ENCODE data around the gene GPANK1. TPM values are rescaled to one million over a fixed set of nuclear protein-coding genes. Genes with fewer than 3 reads are reported as not detected.

GPANK1 gene
- total RNA-seq, 1 experiment from 2014 or later, result 26.8 TPM

DNA sequence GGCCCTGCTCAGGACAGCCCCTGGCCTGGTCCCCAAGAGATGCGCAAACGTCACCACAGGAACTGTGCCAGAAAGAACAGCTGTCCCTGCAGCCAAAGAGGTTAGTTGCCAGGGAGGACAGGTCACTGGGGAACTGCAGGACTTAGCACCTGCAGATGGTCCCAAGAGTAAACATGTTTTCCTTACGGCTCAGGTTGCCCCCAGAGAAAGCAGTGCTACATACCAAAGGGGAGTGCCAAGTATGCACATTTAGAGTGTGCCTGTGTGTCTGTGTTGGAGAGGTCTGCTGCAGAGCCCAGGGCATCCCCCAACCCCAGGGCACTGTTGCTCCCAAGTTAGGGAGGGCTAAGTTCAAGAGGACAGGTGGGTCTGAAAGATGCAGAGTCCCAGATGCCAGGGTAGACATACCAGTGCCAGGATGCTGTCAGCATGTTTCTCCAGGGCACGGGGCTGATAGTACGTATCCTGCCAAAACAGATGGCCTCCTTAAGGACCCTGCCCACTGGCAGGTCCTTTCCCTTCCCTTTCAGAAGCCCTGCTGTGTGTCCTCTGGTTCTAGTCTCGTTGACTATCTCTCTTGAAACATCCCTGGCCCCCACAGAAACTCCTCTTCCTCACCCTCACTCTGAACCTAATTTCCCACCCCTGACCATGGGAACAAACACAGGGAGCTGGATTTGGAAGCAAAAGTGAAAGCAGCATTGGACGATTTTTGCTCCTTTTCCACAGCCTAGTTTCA is 37.0 kb upstream of the GPANK1 start:
- Mint-ChIP-seq H3K27ac (peak overlapping the region in 2 of 3 experiments; percentile 96; a peak in 4 of 7 replicates), H3K4me3 (peak overlapping the region; percentile 96 to 98), H3K36me3 (ENCODE audit: insufficient read depth in 1 of 3, low read depth in 3 of 3) (peaks cover 4 to 27% (median 4%) of the 10 kb centered on the region in 3 experiments; a peak in 5 of 7 replicates), H3K9me3 (no peaks in the 10 kb centered on the region; a peak in 1 of 5 replicates), H3K27me3 (ENCODE audit: low read depth) (peaks cover 1% of the 10 kb centered on the region; the same call in 1 of the 2 replicates), H3K4me1 (peaks cover 11% of the 10 kb centered on the region in 2 experiments)
- H2BK20ac ChIP-seq (ENCODE audit: low read depth, low read length, poor library complexity, severe bottlenecking), result no peak overlapping the region
- no peak overlapping the region for H4K8ac ChIP-seq (replicated peaks; ENCODE audit: insufficient read length, low read depth, low read length)
- H3K18ac ChIP-seq (ENCODE audit: insufficient read length, low read depth, low read length), result no peak overlapping the region
- no peak overlapping the region for H3K27ac ChIP-seq (ENCODE audit: insufficient read length, low read depth, low read length)
- H3K56ac ChIP-seq (ENCODE audit: insufficient read length, low read depth, low read length), result no peak overlapping the region
- H2BK12ac ChIP-seq (ENCODE audit: insufficient read length, low read depth, low read length), result peak overlapping the region; percentile 36
- H3K4me2 ChIP-seq (ENCODE audit: insufficient read depth, insufficient read length, low read length), result peak overlapping the region; percentile 91
- H2BK5ac ChIP-seq (ENCODE audit: insufficient read length, low read length), result no peak overlapping the region
- no peak overlapping the region for H3K23ac ChIP-seq (ENCODE audit: insufficient read length, low read depth, low read length)
- peaks cover 4% of the 10 kb centered on the region; the same call in 1 of the 2 replicates for H3K4me1 ChIP-seq (ENCODE audit: insufficient read depth, low read length)
- H2AK5ac ChIP-seq (ENCODE audit: insufficient read length, low read length), result no peak overlapping the region
- no peak for DNase-seq
- peaks cover 6% of the 10 kb centered on the region for H3K79me1 ChIP-seq (ENCODE audit: insufficient read depth, low read depth, low read length, poor library complexity, severe bottlenecking)
- TF ChIP-seq, protein P1, sequence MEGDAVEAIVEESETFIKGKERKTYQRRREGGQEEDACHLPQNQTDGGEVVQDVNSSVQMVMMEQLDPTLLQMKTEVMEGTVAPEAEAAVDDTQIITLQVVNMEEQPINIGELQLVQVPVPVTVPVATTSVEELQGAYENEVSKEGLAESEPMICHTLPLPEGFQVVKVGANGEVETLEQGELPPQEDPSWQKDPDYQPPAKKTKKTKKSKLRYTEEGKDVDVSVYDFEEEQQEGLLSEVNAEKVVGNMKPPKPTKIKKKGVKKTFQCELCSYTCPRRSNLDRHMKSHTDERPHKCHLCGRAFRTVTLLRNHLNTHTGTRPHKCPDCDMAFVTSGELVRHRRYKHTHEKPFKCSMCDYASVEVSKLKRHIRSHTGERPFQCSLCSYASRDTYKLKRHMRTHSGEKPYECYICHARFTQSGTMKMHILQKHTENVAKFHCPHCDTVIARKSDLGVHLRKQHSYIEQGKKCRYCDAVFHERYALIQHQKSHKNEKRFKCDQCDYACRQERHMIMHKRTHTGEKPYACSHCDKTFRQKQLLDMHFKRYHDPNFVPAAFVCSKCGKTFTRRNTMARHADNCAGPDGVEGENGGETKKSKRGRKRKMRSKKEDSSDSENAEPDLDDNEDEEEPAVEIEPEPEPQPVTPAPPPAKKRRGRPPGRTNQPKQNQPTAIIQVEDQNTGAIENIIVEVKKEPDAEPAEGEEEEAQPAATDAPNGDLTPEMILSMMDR (conservative IDR thresholded peaks at IDR 0.05), result no peak
- no peak overlapping the region for H4K5ac ChIP-seq (ENCODE audit: insufficient read length, low read depth, low read length)
- peak overlapping the region; percentile 79 for H3K9ac ChIP-seq (ENCODE audit: extremely low read depth, insufficient read length, low read length)
- H2BK15ac ChIP-seq (ENCODE audit: low read depth, low read length), result no peak overlapping the region
- no peak overlapping the region; the same call in 1 of the 2 replicates for H3K14ac ChIP-seq (ENCODE audit: insufficient read depth, low read length)
- no peak overlapping the region for H2AFZ ChIP-seq (ENCODE audit: low read length)
- no peaks in the 10 kb centered on the region for H4K20me1 ChIP-seq (ENCODE audit: control insufficient read depth, insufficient read depth, insufficient read length)
- H3K9me3 ChIP-seq (ENCODE audit: control insufficient read depth, low read depth, low read length), result no peaks in the 10 kb centered on the region
- H3K27me3 ChIP-seq (ENCODE audit: insufficient read depth, low read length), result no peaks in the 10 kb centered on the region
- WGBS (ENCODE audit: extremely low coverage, insufficient read length, low lambda C conversion rate), result no CpG with 5 or more reads among the region's 7 CpGs
- no peak overlapping the region for H2BK120ac ChIP-seq (ENCODE audit: low read depth, low read length, poor library complexity, severe bottlenecking)
- H3T11ph ChIP-seq (ENCODE audit: low read length), result no peak overlapping the region
- no peak overlapping the region for H4K91ac ChIP-seq (ENCODE audit: insufficient read length, low read depth, low read length)
- H3K23me2 ChIP-seq (ENCODE audit: insufficient read length, low read depth, low read length, poor library complexity, severe bottlenecking), result peaks cover 6% of the 10 kb centered on the region
- H3K4ac ChIP-seq (ENCODE audit: low read depth, low read length), result no peak overlapping the region
- H3K79me2 ChIP-seq (ENCODE audit: insufficient read depth, low read length), result peaks cover 2% of the 10 kb centered on the region; the same call in 1 of the 2 replicates
